CD4-positive, alpha-beta T cell treated with Interleukin-12 subunit alpha and Interleukin-12 subunit beta, for 1 hour (primary cell): ENCODE data around the gene POLR3B.
A peak's percentile ranks its signal among the peaks of the same experiment; 100 is the strongest.
"Not testable (repeated sequence)": the region's sequence is repeated elsewhere in the genome, so short reads cannot be mapped to it uniquely, and the experiment has no call there.

Experiments
- DNase-seq: peaks from one replicate; pipeline ENCODE4 v3.0.0-alpha.2; 2020

The POLR3B gene

DNA sequence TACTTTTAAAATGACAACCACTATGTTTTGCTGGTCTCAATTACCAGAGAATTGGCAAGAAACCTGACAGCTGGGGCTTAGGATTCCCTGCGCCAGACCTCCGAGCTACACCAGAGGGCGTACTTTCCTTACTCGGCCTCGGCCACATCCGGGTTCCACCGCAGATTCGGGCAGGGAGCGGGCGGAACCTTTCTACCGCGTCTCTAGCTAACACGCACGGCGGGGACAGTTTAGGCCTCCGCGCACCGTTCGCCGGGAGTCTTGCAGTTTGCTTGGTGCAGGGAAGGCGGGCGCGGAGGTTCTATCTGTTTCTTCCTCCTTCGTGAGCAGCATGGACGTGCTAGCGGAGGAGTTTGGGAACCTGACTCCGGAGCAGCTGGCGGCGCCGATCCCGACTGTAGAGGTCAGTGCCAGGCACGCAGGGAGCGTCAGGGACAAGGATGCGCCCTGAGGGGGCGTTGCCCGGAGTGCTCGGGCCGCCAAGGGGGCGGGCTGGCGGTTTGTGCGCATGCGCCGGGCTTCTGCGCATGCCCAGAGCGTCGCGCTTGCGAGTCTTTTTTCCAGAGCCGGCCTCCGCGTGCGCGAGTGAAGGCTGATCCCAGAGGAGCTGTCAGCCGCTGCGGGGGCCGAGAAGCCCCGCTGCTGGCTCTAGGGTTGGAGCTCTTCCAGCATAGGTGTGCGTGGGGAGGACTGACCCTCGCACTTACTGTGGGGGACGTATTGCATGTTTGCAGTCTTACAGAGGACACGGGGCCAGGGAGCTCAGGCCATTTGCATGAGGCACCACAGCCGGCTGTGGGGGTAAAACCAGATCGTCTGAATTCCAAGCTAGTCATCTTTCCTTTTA is at the start of gene POLR3B:
Gene POLR3B (plus strand): TSS at position 200 of the 847 bp plus-strand sequence. CDS start 132 bp downstream, at position 332.
- peak; percentile 96 for DNase-seq

DNA sequence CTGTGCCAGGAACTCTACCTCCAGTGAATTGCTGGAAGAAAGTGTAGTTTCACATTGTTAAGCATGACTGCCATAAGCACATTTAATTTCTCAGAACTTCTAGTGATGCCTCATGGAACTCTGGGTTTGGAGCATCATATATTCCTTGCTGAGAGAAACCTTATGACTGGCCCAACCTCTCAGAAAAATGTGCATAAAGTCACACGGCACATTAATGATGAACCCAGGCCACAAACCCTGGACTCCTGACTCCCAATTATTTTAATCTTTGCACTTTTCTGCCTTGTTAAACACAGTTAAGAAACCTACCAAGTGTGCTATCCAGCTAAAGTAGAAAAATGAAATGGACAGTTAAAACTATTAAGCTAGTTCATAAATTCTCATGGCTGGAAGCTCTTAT is 49.4 kb upstream of the POLR3B start:
- DNase-seq, result no peak

DNA sequence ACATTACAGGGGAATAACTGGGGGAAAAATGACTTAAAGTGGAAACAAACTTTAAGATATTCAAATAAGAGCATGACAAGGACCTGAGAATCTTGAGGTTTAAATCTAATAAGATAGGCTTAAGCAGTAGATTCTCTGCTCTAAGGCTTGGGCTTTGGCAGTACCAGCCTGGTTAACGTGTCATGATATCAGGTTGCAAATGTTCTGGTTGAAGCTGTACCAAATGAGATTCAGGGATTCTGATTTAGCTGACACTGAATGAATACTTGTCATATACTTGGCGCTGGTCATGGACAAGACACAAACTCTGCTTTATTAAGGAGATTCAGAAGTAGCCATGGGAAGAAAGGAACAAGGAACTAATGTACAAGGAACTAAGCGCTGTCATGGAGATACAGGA is 48.9 kb upstream of the POLR3B start:
- no peak for DNase-seq

DNA sequence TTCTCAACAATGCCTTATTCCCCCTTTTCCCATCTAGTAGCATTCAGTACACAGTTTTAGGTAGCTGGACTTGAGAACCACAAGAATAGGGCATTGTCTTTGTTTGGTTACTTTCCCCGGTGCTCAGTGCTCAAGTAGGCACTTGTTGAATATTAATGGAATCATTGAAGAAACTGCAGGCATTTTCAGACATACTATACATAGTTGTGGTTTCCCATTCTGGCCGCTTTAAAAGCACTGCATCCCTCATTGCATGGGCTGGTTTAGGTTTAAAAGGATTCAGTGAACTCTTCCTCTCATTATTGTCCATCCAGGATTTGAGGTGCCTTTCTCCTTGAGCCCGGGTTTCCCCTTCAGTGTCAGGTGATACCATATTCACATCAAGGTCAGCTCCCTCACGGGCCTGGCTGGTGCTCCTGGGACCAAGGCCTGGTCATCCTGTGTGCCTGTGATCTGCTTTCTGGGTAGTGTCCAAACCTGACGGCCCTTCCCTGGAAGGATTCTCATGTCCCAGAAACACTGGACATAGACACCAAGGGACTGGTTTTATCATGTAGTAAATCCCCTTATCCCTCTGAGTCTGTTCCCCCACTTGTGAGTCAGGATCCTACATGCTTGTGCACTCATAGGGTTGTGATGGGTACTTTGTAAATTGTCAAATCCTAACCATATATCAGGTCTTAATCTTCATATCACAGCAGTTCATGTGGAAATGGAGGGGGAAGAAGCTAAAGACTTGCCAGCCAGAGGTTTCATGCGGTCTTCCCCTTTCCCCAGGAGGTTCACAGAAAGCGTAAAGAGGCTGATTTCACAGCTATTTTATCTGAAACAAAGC is 47.7 kb upstream of the POLR3B start:
- no peak for DNase-seq

DNA sequence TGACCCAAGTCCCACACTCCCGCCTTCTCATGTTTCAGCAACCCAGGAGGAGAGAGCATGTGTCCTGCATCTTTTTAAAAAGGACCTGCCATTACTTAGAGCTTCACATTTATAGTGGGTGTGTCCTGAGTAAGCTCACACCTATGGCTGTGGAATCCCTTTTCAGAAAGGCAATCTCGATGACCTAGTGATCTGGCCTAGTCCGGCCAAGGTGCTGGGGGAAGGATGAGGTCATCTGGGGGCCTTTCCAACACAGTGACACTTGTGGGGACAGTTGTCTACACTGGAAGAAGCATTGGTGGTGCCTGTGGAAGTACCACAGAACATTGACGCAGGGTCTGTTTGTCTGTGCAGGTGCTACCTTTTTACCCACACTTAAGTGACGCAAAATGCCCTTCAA is 46.9 kb upstream of the POLR3B start:
- DNase-seq, result no peak

GRCh38 chr12:106311139-106311538 is 46.4 kb upstream of the POLR3B start:
- DNase-seq, result no peak

GRCh38 chr12:106313413-106313812 is 44.1 kb upstream of the POLR3B start:
- not testable (repeated sequence) for DNase-seq

- DNase-seq, result no peak
Observed at GRCh38 chr12:106315523-106315922, 42.0 kb upstream of the POLR3B start.

- no peak for DNase-seq
Observed at GRCh38 chr12:106317406-106318082, 40.0 kb upstream of the POLR3B start.

DNA sequence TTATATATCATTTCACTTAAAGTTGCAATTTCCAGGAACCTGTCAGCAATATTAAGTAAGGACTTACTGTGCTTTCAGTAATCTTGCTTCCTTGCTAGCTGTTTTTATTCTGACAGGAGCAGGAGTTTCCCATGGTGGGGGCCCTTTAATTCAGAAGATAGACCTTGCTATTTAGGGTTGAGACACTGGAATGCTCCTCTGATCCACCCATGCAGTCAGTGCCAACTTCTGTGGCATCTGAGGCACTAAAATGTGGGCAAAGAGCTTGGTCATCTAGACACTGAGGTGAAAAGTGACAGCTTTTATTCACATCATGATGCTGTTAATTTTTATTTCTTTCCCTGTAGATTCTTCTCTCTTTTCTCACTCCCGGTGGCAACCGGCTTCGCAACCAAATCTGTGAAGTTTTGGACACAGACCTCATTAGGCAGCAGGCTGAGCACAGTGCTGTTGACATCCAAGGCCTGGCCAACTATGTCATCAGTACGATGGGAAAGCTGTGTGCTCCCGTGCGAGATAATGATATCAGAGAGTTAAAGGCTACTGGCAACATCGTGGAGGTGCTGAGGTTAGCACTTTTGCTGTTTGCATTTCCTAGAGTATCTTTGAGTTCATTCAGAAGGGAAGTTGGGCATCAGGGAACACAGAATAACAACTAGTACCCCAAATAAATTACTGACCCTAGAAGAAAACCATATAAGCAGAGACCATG is 36.3 kb upstream of the POLR3B start:
- no peak for DNase-seq

DNA sequence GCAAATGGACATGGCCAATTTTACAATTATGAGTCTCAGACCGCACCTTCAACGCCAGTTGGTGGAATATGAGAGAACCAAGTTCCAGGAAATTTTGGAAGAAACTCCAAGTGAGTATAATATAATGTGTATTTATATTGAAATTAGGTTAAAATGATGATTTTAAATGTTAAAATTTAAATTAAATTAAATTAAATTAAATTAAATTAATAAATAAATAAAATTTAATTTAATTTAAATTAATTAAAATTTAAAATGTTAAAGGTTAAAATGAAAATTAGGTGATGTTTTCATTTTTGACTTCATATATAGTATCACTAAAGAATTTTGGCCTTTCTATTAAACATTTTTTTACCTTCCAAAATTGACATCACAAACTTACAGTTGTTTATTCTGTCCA is 34.0 kb upstream of the POLR3B start:
- no peak for DNase-seq

GRCh38 chr12:106327309-106327869 is 30.2 kb upstream of the POLR3B start:
- DNase-seq, result no peak

- no peak for DNase-seq
Observed at GRCh38 chr12:106328735-106329134, 28.8 kb upstream of the POLR3B start.

DNA sequence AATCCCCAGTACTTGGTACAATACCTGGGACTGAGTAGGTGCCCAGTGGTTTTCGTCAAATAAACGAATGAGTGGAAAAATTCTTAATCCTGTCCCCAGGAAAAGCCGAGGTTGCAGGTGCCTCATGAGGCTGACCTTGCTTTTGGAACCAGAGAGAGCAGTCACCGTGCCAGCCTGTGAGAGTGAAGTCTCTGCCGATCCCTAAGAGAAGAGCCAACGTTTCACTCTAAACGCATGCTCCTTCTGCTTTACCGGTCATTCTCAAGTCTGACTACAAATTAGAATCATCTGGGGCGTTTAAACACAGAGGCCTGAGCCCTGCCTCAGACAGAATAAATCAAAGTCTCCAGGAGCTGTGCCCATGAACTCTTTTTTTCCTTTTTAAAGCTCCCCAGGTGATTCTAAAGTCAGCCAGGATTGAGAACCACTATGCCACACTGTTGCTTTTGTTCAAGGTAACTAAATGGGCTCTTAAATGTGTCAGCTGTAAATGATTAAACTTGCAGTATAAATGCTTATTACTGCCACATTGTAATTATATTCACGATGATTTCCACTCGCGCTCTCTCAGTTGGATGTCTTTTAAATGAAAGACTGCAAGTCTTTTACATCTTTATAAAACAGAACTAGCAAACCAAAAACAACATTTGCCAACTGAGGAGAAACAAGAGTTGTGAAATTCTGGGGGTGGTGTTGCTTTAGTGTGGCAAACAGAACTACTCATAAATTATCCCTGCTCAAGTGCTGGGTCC is 28.1 kb upstream of the POLR3B start:
- no peak for DNase-seq

DNA sequence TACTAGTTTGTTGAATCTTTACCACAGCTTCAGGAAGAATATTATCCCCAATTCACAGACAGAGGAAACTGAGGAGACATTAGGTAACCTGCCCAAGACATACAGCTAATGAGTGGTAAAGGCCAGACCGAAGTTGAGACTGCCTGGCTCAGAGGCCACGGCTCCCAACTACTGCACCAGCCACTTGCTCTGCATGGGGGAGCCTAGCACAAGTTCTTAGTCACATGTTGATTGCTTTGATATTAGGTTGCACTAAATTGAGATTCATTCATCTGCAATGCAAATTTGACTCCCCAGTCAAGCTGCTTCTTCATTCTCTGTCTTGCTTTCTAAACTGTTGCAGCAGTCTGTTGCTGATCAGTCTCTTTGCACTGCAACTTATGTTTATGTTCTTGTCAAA is 25.9 kb upstream of the POLR3B start:
- DNase-seq, result no peak

- DNase-seq, result no peak
Observed at GRCh38 chr12:106332536-106332935, 25.0 kb upstream of the POLR3B start.

GRCh38 chr12:106333010-106333409 is 24.5 kb upstream of the POLR3B start:
- DNase-seq, result no peak

GRCh38 chr12:106333756-106334155 is 23.8 kb upstream of the POLR3B start:
- no peak for DNase-seq

GRCh38 chr12:106341086-106341877 is 16.3 kb upstream of the POLR3B start:
- no peak for DNase-seq

GRCh38 chr12:106342397-106343213 is 14.9 kb upstream of the POLR3B start:
- no peak for DNase-seq
